ENCODE measurements around the gene DGKD.

- no peak for TF ChIP-seq ZNF274 (IDR thresholded peaks at IDR 0.05; ENCODE audit: low read depth, low read length)
- no peak for TF ChIP-seq YY1 (IDR thresholded peaks at IDR 0.05; ENCODE audit: insufficient read depth, insufficient read length)
- no peak for TF ChIP-seq SUZ12 (IDR thresholded peaks at IDR 0.05; ENCODE audit: extremely low read depth, insufficient read depth, insufficient read length)
Measured at GRCh38 chr2:233477548-233478433, 123.5 kb downstream of the DGKD start.

All from NT2/D1 (cell line).